Inflammatory macrophage (primary cell): ENCODE results near the gene CWC27.
A peak's percentile ranks its signal among the peaks of the same experiment; 100 is the strongest.

Experiments
- DNase-seq, 2 donors: peaks; one replicate each; pipeline ENCODE4 v3.0.0-alpha.2; 2020 to 2022

The CWC27 gene

DNA sequence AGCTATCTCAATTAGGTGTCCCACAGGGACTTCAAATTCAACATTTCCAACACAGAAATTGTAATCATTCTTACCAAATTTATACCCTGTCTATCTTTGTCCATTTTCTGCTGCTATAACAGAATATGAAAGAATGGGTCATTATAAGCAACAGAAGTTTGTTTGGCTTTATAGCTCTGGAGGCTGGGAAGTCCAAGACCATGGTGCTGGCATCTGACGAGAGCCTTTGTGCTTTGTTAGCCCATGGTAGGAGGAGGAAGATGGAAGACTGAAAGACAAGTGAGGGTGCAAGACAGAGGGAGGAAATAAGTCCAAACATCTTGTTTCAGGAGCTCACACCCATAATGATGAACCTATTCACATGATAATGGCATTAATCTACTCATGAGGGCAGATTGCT, 72.2 kb downstream of the CWC27 start:
- DNase-seq, result no peak

DNA sequence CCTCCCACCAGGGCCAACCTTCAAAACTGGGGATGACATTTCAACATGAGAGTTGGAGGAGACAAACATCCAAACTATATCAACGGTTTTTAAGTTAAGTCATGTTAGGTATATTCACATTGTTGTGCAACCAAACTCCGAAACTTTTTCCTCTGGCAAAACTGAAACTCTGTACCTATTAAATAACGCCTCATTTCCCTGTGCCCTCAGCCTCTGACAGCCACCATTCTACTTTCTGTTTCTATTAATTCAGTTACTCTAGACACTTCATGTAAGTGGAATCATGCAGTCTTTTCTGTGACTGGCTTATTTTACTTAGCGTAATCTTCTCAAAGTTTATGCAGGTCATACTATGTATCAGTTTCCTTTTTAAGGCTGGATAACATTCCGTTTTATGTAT, 85.0 kb downstream of the CWC27 start:
- DNase-seq, result no peak

DNA sequence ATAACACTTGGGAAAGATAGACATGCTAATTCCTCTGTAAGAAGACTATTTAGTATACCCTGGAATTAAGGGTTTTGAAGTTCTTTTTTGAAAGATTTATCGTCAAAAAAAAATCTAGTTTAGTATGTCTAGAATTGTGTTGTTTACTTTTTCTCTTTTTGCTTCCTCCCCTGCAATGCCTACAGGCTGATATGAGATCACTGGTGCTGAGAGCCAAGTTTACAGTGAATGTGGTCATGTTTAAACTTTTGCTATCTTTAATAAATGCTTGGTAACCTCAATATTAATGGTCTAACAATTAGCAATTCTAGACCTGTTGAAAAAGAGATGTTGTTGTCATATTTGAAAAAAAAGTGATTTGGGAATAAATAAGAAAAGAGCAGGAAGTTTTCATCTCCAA, 86.1 kb downstream of the CWC27 start:
- DNase-seq, result no peak

DNA sequence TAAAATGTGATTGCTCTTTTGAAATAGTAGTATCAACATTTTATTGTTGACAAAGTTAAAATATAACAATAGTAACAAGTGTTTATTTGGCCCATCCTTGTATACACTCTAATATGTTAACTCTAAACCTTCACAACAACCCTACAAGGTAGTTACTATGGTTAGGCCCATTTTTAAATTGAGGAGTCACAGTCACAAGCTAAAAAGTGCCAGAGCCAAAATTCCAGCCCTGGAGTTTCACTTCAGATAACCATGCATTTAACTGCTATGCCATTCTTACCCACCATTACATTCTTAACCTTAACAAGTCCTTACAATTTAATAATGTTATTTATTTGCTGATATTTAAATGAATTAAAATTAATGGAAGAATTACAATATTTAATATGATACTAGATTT, 91.2 kb downstream of the CWC27 start:
- no peak for DNase-seq

DNA sequence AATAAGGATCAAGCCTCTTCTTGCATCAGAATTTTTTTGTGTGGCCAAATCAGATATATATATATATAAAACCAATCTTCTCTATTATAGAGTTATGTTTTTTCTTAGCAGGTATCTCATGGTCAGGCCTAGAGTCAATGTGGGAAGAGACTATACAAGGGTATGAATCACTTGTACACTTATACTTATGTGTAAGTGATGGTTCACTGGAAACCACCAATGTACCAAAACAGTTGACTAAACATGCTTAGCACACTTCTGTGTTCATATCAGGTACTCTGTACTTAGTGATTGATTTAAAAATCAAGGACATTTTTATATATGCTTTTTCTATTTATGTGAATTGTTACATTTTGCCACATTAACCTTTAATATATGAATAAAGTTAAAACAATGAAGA, 92.6 kb downstream of the CWC27 start:
- no peak for DNase-seq

DNA sequence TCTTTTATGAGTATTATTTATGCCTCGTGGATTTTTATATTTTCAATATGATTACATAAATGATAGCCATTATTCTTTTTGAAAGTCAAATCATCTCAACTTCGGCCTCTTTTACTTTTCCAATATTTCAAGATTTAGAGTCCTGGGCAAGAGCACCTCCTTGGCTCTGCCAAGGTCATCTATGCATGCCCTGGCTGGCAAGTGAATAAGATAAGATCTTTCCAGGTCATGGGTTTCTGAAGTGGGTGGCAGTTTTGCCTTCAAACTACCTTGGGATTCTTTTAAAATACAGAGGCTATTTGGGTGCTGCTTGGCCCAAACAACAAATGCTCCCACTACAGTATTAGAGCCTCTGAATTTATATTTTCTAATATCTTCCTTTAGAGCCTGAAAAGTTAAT, 95.4 kb downstream of the CWC27 start:
- no peak for DNase-seq

DNA sequence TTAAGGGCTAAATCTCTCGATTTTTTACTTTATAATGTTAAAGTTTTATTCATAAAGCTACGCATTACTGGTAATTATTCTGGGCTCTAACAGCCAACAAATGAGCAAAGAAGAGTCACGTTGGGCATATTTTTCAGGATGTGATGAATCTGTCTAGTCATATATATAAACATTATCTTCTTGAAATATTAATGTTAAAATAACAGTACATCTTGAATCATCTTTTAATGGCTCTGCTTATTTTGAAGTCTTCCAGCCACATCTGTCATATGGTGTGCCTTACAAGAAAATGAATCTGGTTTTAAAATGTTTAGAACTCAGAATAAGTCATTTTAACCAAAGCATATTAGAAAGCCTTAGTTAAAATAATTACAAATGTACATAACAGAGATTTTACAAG, 96.9 kb downstream of the CWC27 start:
- no peak for DNase-seq

DNA sequence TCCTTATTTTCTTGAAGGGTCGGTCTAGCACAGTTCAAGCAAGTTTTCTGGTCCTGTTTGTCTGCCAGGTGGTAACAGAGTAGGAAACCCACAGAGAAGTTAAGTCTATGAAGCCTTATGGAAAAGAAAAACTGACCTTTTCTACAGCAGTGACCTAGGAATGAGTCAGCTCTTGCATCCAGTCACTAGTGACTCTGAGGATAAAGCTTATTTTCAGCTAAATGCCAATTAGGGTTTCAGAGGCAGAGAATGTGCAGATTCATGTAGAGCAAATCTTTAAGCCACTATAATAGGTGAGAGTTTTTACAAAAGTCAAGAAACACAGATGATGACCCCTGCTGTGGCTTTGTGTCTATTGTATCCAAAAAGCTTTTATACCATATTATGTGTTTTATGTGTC, 100.7 kb downstream of the CWC27 start:
- no peak for DNase-seq

DNA sequence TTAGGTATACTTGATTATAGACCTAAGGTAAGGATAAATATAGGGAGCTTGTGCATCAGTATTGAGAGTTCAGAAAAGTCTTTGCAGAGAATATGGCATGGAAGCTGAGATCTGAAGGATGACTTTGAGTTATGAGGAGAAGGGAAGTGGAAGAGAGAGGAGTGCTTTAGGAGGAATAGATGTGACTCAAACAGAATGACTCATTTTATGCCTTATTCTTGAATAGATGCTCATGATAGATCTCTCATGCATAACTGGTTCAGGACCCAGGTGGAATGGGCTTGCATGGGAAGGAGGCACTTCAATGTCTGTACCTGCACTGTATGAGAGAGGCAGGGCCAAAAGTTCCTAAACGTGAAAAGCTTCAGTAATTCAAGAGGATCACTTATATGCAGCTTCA, 103.3 kb downstream of the CWC27 start:
- DNase-seq, result no peak

DNA sequence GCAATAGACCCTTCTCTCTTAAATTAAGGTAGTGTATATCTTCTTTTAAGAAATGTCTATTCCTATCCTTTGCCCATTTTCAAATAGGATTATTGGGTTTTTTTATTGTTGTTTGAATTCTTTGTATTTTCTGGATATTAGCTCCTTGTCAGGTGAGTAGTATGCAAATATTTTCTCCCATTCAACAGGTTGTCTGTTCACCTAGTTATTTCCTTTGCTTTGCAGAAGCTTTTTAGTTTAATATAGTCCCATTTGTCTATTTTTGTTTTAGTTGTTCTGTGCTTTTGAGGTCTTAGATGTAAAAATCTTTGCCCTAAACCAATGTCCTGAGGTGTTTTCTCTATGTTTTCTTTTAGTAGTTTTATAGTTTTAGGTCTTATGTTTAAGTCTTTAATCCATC, 104.7 kb downstream of the CWC27 start:
- DNase-seq, result no peak

DNA sequence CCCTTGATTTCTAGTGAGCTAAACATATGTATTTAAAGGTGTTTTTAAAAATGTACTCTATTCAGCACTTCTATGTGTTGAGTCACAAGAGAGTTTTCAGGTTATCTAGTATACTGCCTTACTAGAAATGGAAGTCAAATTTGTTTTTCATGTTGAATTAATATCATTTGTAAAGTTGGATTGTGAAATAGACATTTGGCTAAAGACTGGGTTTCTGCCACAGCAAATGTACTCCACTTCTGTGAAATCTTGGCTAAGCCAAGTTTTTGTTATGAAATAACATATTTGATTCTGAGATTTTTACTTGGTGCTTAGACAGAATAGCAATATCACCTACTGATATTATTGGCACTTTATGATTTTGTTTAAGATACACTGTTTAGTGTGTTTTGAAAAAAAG, 106.0 kb downstream of the CWC27 start:
- no peak for DNase-seq

DNA sequence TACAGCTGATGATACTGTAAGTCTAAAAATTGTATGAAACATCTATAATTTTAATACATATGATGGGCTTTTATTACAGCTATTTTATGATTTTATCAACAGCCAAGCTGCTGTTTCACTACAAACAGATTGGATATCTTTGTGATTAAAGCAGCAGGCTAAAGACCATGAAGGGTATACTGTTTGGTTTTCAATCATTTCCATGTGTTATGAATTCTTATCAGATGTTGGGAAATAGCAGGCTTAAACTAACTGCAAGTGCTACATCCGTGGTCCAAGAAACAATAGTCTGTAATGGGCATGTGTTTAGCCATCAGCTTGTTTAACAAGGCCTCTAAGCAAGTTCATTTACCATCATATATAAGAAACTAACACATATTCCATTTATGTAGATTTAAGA, 107.5 kb downstream of the CWC27 start:
- no peak for DNase-seq

DNA sequence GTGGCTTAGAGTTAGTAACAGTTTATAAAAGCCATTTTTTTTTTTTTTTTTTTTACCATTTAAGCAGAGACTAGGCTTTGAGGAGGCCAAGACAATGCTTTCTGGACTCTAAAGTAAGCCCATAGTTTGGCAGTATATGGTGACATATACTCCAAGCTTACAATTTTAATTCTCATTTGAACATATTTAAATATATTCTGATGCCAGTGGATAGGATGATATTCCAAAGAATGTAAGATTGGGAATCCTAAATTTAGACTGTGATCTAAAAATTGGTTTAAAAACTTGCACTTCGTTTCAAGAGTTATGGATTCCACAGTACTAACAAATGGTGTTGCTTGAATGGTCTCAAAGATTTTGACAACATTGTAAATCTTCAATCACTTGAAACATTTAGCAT, 112.1 kb downstream of the CWC27 start:
- DNase-seq, result no peak

DNA sequence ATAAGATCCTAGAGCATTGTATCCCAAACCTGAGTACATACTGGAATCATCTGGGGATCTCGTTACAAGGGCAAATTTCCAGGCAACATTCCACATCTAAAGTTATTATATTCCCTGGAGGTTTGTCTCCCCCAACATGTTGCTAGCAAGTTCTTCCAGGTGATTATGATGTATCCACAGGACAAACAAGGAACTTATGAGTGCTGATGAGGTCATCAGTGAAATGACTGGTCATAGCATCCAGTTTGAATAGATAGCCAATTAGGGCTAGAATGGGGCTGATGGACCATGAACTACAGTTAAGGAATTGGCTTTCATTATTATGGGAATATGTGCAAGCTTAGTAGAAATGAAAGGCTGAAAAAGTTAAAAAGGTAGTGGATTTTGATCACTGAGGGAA, 115.2 kb downstream of the CWC27 start:
- no peak for DNase-seq

DNA sequence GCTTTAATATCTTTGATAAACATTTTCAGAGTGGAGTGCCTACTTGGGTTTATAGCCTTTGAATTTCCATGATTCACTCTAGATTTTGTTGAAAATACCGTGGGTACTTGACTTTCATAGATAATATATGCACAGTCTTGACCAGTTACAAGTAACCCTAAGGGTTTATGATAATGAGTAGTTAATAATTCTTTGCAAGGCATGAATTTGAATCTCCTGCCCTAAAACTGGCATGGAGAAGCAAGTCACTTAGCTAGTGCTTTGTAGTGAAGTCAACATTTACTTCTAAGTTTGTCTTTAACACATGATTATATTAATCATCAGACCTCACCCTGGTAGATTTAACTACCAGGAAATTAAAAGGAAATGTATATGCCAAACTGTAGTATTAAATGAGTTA, 115.8 kb downstream of the CWC27 start:
- no peak for DNase-seq

DNA sequence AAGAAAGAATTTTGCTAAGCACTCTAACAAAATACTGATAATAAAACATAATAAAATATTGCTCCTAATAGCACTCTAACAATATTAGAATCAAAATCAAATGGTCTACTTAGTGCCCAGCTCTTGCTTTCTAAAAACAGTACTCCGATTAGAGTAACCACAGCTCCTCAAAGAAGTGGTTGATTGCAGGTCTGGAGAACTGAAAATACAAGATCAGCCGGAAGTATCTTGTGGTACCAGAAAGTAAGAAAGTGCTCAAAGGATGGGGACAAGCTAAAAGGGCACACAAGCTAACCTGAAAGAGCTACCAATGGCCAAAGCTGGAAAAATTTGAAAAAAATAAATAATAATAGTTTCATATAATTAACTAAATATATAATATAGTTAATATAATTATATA, 119.2 kb downstream of the CWC27 start:
- DNase-seq, result no peak

DNA sequence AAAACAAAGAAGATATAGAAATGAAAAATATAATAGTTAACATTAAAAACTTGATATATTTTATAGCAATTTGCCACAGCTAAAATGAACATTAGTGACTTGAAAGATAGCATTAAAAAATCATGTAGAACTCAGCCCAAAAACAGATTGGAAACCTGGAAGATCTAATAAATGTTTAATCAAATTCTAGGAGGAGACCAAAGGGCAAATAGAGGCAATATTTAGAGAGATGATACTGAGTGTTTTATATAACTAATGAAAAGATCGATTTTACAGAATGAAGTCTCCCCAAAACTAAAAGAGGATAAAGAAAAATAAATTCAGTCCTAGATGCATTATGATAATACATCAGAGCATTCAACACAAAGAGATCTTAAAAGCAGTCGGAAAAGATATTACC, 127.0 kb downstream of the CWC27 start:
- no peak for DNase-seq

DNA sequence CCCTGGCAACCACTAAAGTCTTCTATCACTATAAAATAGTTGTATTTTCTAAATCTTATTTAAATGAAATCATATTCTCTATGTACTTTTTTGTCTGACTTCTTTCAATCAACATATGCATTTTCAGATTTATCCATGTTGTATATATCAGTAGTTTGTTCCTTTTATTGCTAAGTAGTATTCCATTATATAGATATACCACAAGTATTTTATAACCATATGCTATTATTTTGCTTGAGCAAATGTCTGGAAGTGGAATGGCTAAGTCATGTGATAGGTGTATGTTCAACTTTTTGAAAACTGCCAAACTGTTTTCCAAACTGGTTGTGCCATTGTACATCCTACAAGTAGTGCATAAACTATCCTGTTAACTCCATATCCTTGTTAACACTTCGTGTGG, 131.1 kb downstream of the CWC27 start:
- DNase-seq, result no peak

DNA sequence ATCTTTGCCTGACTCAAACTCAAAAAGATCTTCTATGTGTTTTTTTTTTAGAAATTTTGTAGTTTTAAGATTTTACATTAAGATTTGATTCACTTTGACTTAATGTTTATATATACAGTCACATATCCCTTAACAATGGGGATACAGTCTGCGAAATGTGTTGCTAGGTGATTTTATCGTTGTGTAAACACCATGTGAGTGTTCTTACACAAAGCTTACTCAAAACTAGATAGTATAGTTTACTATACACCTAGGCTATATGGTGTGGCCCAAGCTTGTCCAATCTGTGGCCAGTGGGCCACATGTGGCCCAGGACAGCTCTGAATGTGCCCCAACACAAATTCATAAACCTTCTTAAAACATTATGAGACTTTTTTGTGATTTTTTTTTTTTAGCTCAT, 131.9 kb downstream of the CWC27 start:
- no peak for DNase-seq

DNA sequence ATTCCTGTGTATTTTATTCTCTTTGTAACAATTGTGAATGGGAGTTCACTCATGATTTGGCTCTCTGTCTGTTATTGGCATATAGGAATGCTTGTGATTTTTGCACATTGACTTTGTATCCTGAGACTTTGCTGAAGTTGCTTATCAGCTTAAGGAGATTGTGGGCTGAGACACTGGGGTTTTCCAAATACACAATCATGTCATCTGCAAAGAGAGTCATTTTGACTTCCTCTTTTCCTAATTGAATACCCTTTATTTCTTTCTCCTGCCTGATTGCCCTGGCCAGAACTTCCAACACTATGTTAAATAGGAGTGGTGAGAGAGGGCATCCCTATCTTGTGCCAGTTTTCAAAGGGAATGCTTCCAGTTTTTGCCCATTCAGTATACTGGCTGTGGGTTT, 138.7 kb downstream of the CWC27 start:
- peak in 1 of 2 donors; percentile 11 for DNase-seq

DNA sequence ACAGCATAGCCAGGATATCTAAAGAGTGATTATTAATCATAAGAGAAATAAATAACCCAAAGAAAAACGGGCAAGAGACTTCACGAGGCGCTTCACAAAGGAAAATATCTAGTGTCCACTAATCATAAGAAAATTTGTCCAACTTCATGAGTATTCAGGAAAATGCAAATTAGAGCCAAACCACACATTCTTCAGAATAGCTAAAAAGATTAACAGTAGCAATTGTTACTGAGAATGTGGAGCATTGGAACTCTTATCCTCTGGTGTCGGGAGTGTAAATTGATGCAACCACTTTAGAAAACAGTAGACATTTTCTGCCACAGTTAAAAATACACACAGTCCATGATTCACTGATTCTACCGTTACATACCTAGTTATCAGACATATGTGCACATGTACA, 145.7 kb downstream of the CWC27 start:
- DNase-seq, result no peak

DNA sequence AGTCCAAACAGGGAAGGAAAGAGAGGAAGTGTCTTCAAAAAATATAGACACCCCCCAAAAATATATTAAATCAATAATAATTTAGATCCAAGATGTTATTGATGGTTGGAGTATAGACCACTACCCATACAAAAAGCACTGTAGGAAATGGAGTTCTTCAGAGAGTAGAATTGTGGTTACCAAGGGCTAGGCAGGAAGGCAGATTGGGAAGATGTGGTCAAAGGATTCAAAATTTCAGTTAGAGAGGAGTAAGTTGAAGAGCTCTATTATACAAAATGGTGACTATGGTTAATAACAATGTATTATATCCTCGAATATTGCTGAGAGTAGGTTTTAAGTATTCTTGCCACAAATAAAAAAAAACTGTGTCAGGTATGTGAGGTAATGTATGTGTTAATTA, 149.4 kb downstream of the CWC27 start:
- DNase-seq, result no peak

DNA sequence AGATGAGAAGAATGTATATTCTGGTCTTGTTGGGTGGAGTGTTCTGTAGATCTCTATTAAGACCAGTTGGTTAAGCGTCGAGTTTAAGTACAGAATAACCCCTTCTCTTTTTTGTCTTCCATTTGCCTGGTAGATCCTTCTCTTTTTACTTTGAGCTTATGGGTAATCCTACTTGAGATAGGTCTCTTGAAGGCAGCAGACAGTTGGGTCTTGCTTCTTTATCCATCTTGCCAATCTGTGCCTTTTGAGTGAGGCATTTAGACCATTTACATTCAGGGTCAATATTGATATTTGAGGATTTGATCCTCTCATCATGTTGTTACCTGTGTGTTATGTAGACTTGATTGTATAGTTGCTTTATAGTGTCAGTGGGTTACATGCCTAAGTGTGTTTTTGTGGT, 152.7 kb downstream of the CWC27 start:
- DNase-seq, result no peak

DNA sequence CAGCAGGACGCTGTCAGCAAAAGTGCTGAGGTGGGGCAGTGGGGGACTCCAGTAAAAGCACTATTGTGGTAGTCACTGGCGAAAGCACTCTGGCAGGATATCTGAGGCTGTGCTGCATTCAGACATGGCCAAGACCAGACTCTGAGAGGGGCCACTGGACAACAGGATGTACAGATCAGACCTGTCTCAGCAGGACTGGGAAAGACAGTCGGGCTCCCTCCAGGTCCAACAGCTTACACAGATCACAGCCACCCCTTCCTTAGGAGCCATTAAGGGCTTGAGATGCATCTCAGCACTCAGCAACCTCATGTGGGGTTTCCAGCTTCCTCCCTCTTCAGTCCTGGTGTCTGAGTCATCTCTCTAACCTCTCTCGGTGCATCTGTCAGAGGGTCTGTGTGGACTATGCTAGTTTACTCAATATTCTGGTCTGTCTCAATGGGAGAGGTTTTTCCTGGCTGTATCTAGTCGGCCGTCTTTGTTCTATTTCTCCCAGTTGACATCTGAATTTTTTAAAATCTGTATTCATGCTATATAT, 154.5 kb downstream of the CWC27 start:
- DNase-seq, result no peak

DNA sequence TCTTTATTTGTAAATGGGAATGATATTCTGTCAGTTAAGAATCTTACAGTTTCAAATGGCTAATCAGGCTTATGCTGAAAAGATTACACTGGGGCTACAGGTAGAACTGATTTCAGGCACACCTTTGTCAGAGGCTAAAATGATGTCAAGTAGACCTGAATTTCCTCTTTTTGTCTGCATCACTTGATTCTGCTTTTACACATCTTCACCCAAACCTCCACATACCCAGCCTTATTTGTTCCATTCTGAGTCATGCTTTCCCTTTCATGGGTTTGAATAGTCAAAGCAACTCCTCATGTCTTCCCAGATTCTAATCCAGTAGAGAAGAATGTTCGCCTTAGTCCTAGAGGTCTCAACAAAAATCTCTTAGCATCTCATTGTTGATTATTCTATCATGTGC, 156.4 kb downstream of the CWC27 start:
- DNase-seq, result no peak

DNA sequence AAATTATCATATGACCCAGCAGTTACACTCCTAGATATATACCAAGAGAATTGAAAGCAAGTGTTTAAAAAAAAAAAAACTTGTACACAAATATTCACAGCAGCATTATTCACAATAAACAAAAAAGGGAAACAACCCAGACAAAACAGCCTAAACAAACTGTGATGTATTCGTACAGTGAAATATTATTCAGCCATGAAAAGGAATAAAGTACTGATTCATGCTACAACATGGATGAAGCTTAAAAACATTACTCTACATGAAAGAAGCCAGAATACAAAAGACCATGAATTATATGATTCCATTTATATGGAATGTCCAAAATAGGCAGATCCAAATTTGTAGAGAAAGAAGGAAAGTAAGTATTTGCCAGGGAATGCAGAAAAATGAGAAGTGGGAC, 161.1 kb downstream of the CWC27 start:
- DNase-seq, result no peak
